A549 (cell line): ENCODE measurements around the gene ROR2. TPM values are rescaled to one million over a fixed set of nuclear protein-coding genes. Genes with fewer than 3 reads are reported as not detected.

Experiments used
- ATAC-seq, 2 experiments: fragments of 200-7000 bp in 1 of 2; fragments of >200 bp in 1 of 2; cut with Nextera tagmentation in 1 of 2; cut with Tn5 transposase in 1 of 2; 3 replicates each; pipeline versions ENCODE4 v1.8.0 to v1.9.1; 2018 to 2020; ENCODE audit warnings: mild to moderate bottlenecking in 1 of 2, moderate library complexity in 1 of 2
- CTCF ChIA-PET: fragments of 300-600 bp; sonication (Branson Sonifier 250); formaldehyde crosslinking; extraction: SDS; loops from one replicate; lab custom pipeline; 2021; ENCODE audit warnings: antibody characterized with exemption, inconsistent platforms; lab: Yijun Ruan, JAX
- POLR2A ChIA-PET: fragments of 350-600 bp; formaldehyde crosslinking; extraction: SDS; loops from one replicate; lab custom pipeline; 2021; ENCODE audit warnings: antibody characterized with exemption, inconsistent platforms; lab: Yijun Ruan, JAX
- DNase-seq, 2 experiments: peaks; one replicate each; pipeline versions ENCODE4 v3.0.0 to v3.0.0-alpha.2; 2011 to 2016; ENCODE audit warnings: low read depth in 1 of 2, low spot score in 1 of 2
- FAIRE-seq: peaks from 2 replicates; lab custom pipeline; 2011; peaks lifted over from hg19 to GRCh38; lab: Jason Lieb, UNC
- H3K27ac ChIP-seq, 2 experiments: fragments of >200 bp; sonication (Bioruptor Twin); formaldehyde crosslinking; 3 replicates each; pipeline ENCODE4 v1.5.1; 2016 to 2017
- H3K4me1 ChIP-seq: fragments of >200 bp; sonication (Bioruptor Twin); formaldehyde crosslinking; 3 replicates; pipeline ENCODE4 v1.6.1; 2016
- H3K4me2 ChIP-seq: fragments of >200 bp; sonication (Bioruptor Twin); formaldehyde crosslinking; 3 replicates; pipeline ENCODE4 v1.6.1; 2016
- H3K4me3 ChIP-seq: fragments of >200 bp; sonication (Bioruptor Twin); formaldehyde crosslinking; 3 replicates; pipeline ENCODE4 v1.5.1; 2016
- H3K9me3 ChIP-seq: fragments of >200 bp; sonication (Bioruptor Twin); formaldehyde crosslinking; 3 replicates; pipeline ENCODE4 v1.6.1; 2016
- ATOH8 ChIP-seq: fragments of 250-450 bp; sonication (Bioruptor Pico); IDR thresholded peaks from 2 replicates; pipeline ENCODE4 v1.5.0; 2020; ENCODE audit warnings: low read depth, mild to moderate bottlenecking, moderate library complexity
- CBX8 ChIP-seq: fragments of 200-600 bp; sonication (generic); IDR thresholded peaks from 2 replicates; pipeline ENCODE4 v1.6.1; 2016
- CEBPB ChIP-seq, 2 experiments: fragments of >200 bp in 1 of 2; sonication (Bioruptor Twin) in 1 of 2; formaldehyde crosslinking in 1 of 2; IDR thresholded peaks; 2 replicates each; pipeline ENCODE4 v1.6.1; 2012 to 2016
- EHF ChIP-seq: fragments of 250-450 bp; sonication (Bioruptor Pico); IDR thresholded peaks from 2 replicates; pipeline ENCODE4 v1.5.0; 2020; ENCODE audit warnings: mild to moderate bottlenecking
- EHMT2 ChIP-seq: fragments of 200-600 bp; sonication (generic); IDR thresholded peaks from 2 replicates; pipeline ENCODE4 v1.6.1; 2016; ENCODE audit warnings: antibody characterized with exemption, low read depth, mild to moderate bottlenecking, moderate library complexity
- HDAC2 ChIP-seq: fragments of 200-600 bp; sonication (generic); IDR thresholded peaks from 2 replicates; pipeline ENCODE4 v1.6.1; 2016
- HEYL ChIP-seq: fragments of 250-450 bp; sonication (Bioruptor Pico); IDR thresholded peaks from 2 replicates; pipeline ENCODE4 v1.8.0; 2021; ENCODE audit warnings: mild to moderate bottlenecking, moderate library complexity
- HOXB5 ChIP-seq: fragments of 250-450 bp; sonication (Bioruptor Pico); IDR thresholded peaks from 2 replicates; pipeline ENCODE4 v1.5.0; 2020; ENCODE audit warnings: mild to moderate bottlenecking, moderate library complexity
- JUNB ChIP-seq: fragments of >200 bp; sonication (Bioruptor Twin); formaldehyde crosslinking; IDR thresholded peaks from 2 replicates; pipeline ENCODE4 v1.6.1; 2016
- KDM1A ChIP-seq: fragments of 200-600 bp; sonication (generic); IDR thresholded peaks from 2 replicates; pipeline ENCODE4 v1.6.1; 2016; ENCODE audit warnings: low read depth, mild to moderate bottlenecking
- MAZ ChIP-seq: fragments of 150-350 bp; IDR thresholded peaks from 2 replicates; pipeline ENCODE4 v1.6.1; 2014; ENCODE audit warnings: antibody characterized with exemption, low read depth, low read length, borderline replicate concordance
- NFE2L2 ChIP-seq: fragments of 150-350 bp; conservative IDR thresholded peaks from 2 replicates; pipeline ENCODE4 v1.6.1; 2014; ENCODE audit warnings: low read length
- PHF8 ChIP-seq: fragments of 200-600 bp; sonication (generic); IDR thresholded peaks from 2 replicates; pipeline ENCODE4 v1.6.1; 2016; ENCODE audit warnings: low read depth, mild to moderate bottlenecking, antibody characterized with exemption, moderate library complexity, borderline replicate concordance
- RCOR1 ChIP-seq: fragments of 150-350 bp; IDR thresholded peaks from 2 replicates; pipeline ENCODE4 v1.6.1; 2014; ENCODE audit warnings: antibody characterized with exemption, low read length, low read depth
- ZFP36 ChIP-seq: fragments of 450-650 bp; IDR thresholded peaks from 2 replicates; pipeline ENCODE4 v1.6.1; 2014; ENCODE audit warnings: borderline replicate concordance; ENCODE audit not compliant: partially characterized antibody
- ZNF302 ChIP-seq: fragments of 250-450 bp; sonication (Bioruptor Pico); IDR thresholded peaks from 2 replicates; pipeline ENCODE4 v1.9.0; 2021; ENCODE audit warnings: inconsistent platforms, mild to moderate bottlenecking, moderate library complexity
- WGBS: methylation state at CpG from one replicate; pipeline ENCODE4 v1.1.6; 2017; ENCODE audit errors: missing lambda C conversion rate; 5-methylcytosine and 5-hydroxymethylcytosine counted together
- polyA plus RNA-seq, 4 experiments: library from polyadenylated mRNA; depleted of rRNA in 3 of 4; stranded (reverse); fragments of >200 nt; fragmentation: RNase III in 1 of 4; extraction: RNeasy Plus Mini Kit Qiagen cat#74134 plus additional on column Dnase treatment in 1 of 4; gene quantifications; 2 replicates in 3 of 4; 3 replicates in 1 of 4; pipeline ENCODE4 v1.2.3, GENCODE V29; 2011 to 2017
- TF ChIP-seq, protein P1 (sequence below): fragments of 250-450 bp; sonication (Bioruptor Pico); IDR thresholded peaks from 2 replicates; pipeline ENCODE4 v1.5.0; 2021; ENCODE audit warnings: mild to moderate bottlenecking, moderate library complexity, borderline replicate concordance
- TF ChIP-seq, protein P2 (sequence below): IDR thresholded peaks from 2 replicates; pipeline ENCODE4 v1.6.1; 2012
- TF ChIP-seq, protein P3 (sequence below): fragments of >200 bp; sonication (Bioruptor Twin); formaldehyde crosslinking; IDR thresholded peaks from 3 replicates; pipeline ENCODE4 v1.6.1; 2016
- TF ChIP-seq, protein P4 (sequence below): IDR thresholded peaks from 2 replicates; pipeline ENCODE4 v1.6.1; 2012; ENCODE audit warnings: low read depth, borderline replicate concordance

ROR2 gene
- polyA plus RNA-seq, 2 of the 4 experiments (the other 2 are of a cell fraction): 0.12 to 0.53 TPM

GRCh38 chr9:91934654-91935053, 15.4 kb downstream of the ROR2 start:
- Histone ChIP-seq H3K27ac (no peak overlapping the region), H3K4me2 (no peak overlapping the region), H3K9me3 (peaks cover 17% of the 10 kb centered on the region), H3K4me3 (no peak overlapping the region), H3K4me1 (no peaks in the 10 kb centered on the region)
- DNase-seq: no peak
- CTCF ChIA-PET: interaction anchor here (1.6 to 1.9 kb wide), 2 partner anchors 15 to 169 kb away, joined by 4 to 8 read pairs; partner anchors contain the start of gene ROR2
- no peak for FAIRE-seq
- TF ChIP-seq KDM1A: no peak
- no peak for TF ChIP-seq EHMT2
- no peak for TF ChIP-seq HOXB5
- TF ChIP-seq JUNB: no peak
- no peak for TF ChIP-seq EHF
- no peak for TF ChIP-seq ZNF302 (CRISPR knock-in tag)
- no peak for TF ChIP-seq NFE2L2
- no peak for TF ChIP-seq CBX8
- TF ChIP-seq, protein P1, sequence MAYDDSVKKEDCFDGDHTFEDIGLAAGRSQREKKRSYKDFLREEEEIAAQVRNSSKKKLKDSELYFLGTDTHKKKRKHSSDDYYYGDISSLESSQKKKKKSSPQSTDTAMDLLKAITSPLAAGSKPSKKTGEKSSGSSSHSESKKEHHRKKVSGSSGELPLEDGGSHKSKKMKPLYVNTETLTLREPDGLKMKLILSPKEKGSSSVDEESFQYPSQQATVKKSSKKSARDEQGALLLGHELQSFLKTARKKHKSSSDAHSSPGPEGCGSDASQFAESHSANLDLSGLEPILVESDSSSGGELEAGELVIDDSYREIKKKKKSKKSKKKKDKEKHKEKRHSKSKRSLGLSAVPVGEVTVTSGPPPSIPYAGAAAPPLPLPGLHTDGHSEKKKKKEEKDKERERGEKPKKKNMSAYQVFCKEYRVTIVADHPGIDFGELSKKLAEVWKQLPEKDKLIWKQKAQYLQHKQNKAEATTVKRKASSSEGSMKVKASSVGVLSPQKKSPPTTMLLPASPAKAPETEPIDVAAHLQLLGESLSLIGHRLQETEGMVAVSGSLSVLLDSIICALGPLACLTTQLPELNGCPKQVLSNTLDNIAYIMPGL: no peak
- TF ChIP-seq, all 56 proteins: peak for 0
- POLR2A ChIA-PET: no interaction called here
- 63% methylated on average over 3 of the region's 3 CpGs for WGBS
- no peak for ATAC-seq

- Histone ChIP-seq H3K27ac (no peak overlapping the region), H3K9me3 (peaks cover 26% of the 10 kb centered on the region), H3K4me1 (no peaks in the 10 kb centered on the region), H3K4me2 (peak overlapping the region; percentile 41), H3K4me3 (no peak overlapping the region)
- no peak for TF ChIP-seq MAZ
- TF ChIP-seq PHF8: no peak
- TF ChIP-seq ZFP36: no peak
- TF ChIP-seq HDAC2: no peak
- TF ChIP-seq HEYL (CRISPR knock-in tag): no peak
- no peak for TF ChIP-seq CEBPB (IDR thresholded peaks at IDR 0.05)
- no peak for TF ChIP-seq ATOH8 (CRISPR knock-in tag)
- TF ChIP-seq, protein P2, sequence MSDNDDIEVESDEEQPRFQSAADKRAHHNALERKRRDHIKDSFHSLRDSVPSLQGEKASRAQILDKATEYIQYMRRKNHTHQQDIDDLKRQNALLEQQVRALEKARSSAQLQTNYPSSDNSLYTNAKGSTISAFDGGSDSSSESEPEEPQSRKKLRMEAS: no peak
- TF ChIP-seq RCOR1: no peak
- TF ChIP-seq, protein P3, sequence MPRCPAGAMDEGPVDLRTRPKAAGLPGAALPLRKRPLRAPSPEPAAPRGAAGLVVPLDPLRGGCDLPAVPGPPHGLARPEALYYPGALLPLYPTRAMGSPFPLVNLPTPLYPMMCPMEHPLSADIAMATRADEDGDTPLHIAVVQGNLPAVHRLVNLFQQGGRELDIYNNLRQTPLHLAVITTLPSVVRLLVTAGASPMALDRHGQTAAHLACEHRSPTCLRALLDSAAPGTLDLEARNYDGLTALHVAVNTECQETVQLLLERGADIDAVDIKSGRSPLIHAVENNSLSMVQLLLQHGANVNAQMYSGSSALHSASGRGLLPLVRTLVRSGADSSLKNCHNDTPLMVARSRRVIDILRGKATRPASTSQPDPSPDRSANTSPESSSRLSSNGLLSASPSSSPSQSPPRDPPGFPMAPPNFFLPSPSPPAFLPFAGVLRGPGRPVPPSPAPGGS: no peak
- no peak for TF ChIP-seq HOXB5
- TF ChIP-seq, protein P4, sequence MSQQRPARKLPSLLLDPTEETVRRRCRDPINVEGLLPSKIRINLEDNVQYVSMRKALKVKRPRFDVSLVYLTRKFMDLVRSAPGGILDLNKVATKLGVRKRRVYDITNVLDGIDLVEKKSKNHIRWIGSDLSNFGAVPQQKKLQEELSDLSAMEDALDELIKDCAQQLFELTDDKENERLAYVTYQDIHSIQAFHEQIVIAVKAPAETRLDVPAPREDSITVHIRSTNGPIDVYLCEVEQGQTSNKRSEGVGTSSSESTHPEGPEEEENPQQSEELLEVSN: no peak
- CTCF ChIA-PET: interaction anchor here (1.0 to 1.6 kb wide), 2 partner anchors 16 to 175 kb away, joined by 4 to 8 read pairs; partner anchors contain the start of gene ROR2
- POLR2A ChIA-PET: no interaction called here
- DNase-seq (no peak), ATAC-seq (no peak), FAIRE-seq (no peak)
- 74% methylated on average over 8 of the region's 8 CpGs for WGBS
These were observed 16.3 kb downstream of the ROR2 start for GRCh38 chr9:91933556-91934352.
